NCI-H2227 treated with DMSO at 0.1 percent for 48 hours (cell line): Measurements from ENCODE around the gene PARP11.
A peak's percentile ranks its signal among the peaks of the same experiment; 100 is the strongest.

Experiments used
- DNase-seq: peaks from one replicate; lab custom pipeline; 2025; lab: John Stamatoyannopoulos, UW

PARP11 gene, protein sequence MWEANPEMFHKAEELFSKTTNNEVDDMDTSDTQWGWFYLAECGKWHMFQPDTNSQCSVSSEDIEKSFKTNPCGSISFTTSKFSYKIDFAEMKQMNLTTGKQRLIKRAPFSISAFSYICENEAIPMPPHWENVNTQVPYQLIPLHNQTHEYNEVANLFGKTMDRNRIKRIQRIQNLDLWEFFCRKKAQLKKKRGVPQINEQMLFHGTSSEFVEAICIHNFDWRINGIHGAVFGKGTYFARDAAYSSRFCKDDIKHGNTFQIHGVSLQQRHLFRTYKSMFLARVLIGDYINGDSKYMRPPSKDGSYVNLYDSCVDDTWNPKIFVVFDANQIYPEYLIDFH

DNA sequence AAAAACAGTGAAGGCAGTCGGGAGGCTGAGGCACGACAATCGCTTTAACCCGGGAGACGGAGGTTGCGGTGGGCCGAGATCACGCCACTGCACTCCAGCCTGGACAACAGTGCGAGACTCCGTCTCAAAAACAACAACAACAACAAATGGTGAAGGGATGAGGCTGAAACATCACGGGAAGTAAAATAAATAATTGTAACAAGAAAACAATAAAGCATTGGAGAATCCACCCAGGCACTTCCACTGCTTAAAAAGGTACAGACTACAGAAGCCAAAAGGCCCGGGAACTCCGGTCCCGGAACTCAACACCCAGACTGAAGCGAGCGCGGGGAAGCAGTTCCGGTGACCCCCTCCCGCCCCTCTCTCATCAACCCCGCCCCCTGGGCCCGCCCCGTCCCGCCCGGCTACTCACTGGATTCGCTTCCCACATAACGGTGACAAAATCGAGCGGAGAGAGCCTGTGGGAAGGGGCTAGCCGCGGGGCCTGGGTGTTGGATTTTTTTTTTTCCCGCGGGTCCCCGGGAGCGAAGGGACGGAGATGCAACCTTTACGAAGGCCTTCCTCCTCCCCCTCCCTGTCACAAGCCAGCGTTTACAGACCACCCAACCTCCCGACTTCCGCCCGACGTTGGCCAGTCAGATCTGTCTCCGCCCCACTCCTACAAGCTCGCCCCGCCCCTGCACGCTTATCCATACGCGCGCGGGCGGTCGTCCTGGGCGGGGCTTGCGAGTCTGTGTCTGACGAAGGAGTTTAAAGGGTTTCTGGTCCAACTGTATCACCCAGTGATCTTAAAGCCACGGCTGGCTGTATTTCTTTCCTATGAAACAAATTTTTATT is at the start of gene PARP11:
TSS of gene PARP11 (minus strand) at position 600 of the 837 bp plus-strand sequence. CDS start at position 430, 170 bp downstream.
- DNase-seq: peak; percentile 91

GRCh38 chr12:3922033-3922432 is 48.8 kb upstream of the PARP11 start:
- DNase-seq: no peak

DNA sequence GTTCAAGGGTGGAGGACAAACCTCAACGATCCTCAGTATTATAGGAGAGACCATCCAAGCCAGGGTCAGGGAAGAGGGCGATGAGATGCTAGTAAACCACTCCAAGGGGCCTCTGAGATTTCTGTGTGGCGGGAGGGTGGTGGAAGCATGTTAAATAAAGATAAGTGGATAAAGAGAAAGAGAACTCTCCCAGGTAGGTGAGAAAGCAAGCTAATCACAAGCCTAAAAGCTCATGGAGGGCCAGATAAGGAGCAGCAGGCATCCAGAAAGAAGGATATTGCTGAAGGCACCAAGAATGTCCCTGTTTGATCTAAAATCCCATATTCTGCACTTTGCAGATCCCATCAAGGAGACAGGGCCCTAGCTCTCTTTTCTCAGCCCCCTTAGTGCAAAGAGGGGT is 48.3 kb upstream of the PARP11 start:
- no peak for DNase-seq

DNA sequence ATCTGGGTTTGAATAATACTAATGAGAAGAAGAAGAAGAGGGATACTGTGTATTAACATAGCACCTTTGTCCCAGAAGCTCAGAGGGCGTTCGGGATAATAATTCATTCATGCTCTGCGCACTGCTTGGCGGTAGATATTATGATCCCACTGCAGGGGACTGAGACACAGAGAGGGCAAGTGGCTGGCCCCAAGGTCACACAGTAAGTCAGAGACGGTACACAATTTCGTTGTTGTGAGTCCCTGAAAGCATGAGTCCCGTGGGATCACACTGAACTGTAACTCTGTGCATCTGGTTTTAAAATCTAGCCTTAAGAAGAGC is 47.9 kb upstream of the PARP11 start:
- DNase-seq: no peak

DNA sequence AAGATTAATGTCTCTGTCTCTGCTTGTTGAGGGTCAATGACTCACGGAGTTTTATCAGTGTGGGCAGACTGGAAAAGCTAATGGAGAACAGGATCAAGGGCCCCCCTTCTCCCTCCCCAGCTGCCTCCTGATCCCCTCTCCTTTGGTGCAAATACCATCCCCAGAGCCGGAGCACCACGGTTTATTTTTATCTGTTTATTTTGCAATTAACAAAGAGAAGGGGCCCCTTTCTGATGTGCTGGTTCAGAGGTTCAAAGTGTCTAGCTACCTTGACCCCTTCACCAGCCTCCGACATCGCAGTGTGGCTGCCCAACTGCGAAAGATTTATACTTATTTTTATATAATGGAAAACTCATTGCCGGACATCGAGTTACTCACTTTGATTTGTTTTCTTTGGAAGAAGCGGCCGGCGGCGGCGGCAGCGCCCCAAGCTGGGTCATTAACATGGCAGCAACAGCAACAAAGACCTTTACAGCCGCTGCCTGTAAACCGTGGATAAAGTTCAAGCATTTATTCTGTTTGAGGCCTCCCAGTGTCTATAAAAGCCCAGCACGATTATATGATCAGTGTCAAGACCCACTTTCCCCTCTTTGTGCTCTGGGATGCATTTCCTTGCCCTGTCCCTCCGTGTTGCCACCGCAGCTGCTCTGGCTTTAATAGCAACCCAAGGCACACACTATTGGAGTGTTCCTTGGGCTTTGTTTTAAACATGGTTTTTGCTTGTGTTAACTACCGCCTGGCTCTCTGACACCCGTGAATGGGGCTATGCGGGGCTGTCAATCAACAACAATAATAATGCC is 47.4 kb upstream of the PARP11 start:
- no peak for DNase-seq

- DNase-seq: no peak
These were observed 40.1 kb upstream of the PARP11 start for GRCh38 chr12:3913278-3913677.

DNA sequence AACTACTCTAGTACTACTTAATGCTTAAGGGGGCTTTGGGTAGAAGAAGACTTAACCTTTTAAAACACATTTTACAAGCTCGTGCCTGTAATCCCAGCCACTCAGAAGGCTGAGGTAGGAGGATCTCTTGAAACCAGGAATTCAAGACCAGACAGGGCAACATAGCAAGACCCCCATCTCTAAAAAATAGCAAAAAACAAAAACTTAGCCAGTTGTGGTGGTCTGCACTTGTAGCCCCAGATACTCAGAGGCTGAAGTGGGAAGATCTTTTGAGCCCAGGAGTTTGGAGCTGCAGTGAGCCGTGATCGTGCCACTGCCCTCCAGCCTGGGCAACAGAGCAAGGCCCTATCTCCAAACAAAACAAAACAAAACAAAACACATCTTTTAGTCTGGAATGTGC is 39.7 kb upstream of the PARP11 start:
- DNase-seq: no peak

DNA sequence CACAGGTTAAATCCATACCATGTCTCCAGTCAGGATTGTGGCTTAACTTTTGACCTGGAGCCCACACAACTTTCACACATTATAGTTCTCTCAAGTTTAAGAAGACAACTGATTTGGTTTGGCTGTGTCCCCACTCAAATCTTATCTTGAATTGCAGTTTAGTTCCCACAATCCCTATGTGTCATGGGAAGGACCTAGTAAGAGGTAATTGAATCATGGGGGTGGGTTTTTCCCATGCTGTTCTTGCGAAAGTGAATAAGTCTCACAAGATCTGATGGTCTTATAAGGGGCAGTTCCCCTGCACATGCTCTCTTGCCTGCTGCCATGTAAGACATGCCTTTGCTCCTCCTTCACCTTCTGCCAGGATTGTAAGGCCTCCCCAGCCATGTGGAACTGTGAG is 38.2 kb upstream of the PARP11 start:
- DNase-seq: no peak

DNA sequence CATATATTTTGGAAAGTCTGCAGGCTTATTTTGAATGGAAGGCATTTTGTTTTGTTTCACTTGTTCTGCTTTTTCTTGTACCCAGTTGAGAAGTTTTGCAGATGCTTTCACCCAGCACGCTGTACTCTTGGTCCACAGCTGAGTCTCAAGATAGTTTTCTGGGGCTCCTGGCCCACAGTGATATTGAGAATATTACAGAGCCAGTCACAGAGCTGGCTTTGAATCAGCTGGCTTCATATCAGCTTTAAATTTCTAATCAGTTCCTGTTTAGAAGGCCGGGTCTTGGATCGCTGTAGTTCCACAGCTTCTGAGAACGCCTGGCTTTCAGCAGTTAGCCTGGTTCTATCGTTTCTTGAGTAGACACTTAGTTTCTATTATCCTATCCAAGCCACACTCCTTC is 32.5 kb upstream of the PARP11 start:
- no peak for DNase-seq

- DNase-seq: no peak
These were observed 31.8 kb upstream of the PARP11 start for GRCh38 chr12:3904999-3905398.

GRCh38 chr12:3902921-3903320 is 29.7 kb upstream of the PARP11 start:
- no peak for DNase-seq

DNA sequence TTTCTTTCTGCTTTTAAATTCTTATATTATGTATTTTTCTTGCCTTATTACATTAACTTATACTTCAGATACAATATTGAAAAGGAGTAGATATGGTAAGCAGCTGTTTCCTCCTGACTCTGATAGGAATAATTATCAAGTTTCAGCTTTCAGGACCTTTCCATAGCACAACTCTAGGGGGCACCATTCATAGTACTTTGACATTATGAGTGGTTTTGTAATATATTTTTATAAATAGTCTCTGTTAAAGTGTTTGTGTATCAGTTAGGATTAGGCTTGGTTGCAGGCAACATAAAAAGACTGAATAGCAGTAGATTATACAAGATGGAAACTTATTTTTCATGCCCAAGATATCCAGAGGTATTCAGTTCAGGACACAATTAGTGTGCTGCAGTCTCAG is 27.9 kb upstream of the PARP11 start:
- no peak for DNase-seq

- no peak for DNase-seq
These were observed 25.6 kb upstream of the PARP11 start for GRCh38 chr12:3898756-3899155.

GRCh38 chr12:3897371-3897971 is 24.3 kb upstream of the PARP11 start:
- DNase-seq: no peak

DNA sequence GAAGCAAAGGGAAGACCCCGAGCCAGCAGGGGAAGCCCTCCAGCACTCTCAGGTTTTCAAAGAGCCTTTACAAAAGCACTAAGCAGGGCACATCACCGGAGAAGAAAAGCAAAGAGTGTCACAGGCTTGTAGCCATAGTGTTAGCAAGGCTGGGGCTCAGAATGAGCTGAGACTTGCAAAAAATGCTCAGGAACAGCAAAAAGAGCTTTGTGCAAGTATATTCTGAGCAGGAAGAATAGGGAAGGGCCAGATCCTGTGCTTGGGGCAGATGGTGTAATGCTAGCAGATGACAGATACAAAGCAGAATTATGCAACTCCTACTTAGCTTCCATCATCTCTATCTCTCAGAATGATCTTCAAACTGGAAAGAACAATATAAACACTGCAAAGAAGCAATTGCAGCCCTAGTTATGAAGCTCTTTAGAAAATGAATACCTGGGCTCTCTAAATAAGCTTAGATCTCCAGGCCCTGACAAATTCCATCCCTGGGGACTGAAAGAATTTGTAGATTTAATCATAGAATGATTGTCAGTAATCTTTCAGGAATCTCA is 23.7 kb upstream of the PARP11 start:
- no peak for DNase-seq

GRCh38 chr12:3896356-3896755 is 23.2 kb upstream of the PARP11 start:
- no peak for DNase-seq

- no peak for DNase-seq
These were observed 19.4 kb upstream of the PARP11 start for GRCh38 chr12:3892631-3893030.

- no peak for DNase-seq
These were observed 18.0 kb upstream of the PARP11 start for GRCh38 chr12:3891201-3891600.

GRCh38 chr12:3888659-3889058 is 15.5 kb upstream of the PARP11 start:
- DNase-seq: no peak

- DNase-seq: no peak
These were observed 12.3 kb upstream of the PARP11 start for GRCh38 chr12:3885277-3886094.

GRCh38 chr12:3884671-3885070 is 11.5 kb upstream of the PARP11 start:
- no peak for DNase-seq
